ENCODE data around the gene SCN4A.

Gene SCN4A

GRCh38 chr17:64002658-64003525 is 30.2 kb upstream of the SCN4A start:
- DNase-seq (ENCODE audit: low read depth in 3 of 3, low spot score in 1 of 3) = no peak

- DNase-seq (ENCODE audit: low read depth in 3 of 3, low spot score in 1 of 3) = no peak
Observed at GRCh38 chr17:64001763-64002529, 29.2 kb upstream of the SCN4A start.

GRCh38 chr17:64001091-64001579 is 28.4 kb upstream of the SCN4A start:
- no peak for DNase-seq (ENCODE audit: low read depth in 3 of 3, low spot score in 1 of 3)

GRCh38 chr17:63999680-64000531 is 27.2 kb upstream of the SCN4A start:
- no peak for DNase-seq (ENCODE audit: low read depth in 3 of 3, low spot score in 1 of 3)

GRCh38 chr17:63998721-63999679 is 26.3 kb upstream of the SCN4A start:
- no peak for DNase-seq (ENCODE audit: low read depth in 3 of 3, low spot score in 1 of 3)

GRCh38 chr17:63998050-63998720 is 25.5 kb upstream of the SCN4A start, which contains the start of gene PRR29:
Gene PRR29, plus strand, starts transcription at chr17:63998351. Its CDS starts 14 bp downstream, at chr17:63998365.
- DNase-seq (ENCODE audit: low read depth in 3 of 3, low spot score in 1 of 3) = peak; percentile 42 to 55 (median 53)

DNA sequence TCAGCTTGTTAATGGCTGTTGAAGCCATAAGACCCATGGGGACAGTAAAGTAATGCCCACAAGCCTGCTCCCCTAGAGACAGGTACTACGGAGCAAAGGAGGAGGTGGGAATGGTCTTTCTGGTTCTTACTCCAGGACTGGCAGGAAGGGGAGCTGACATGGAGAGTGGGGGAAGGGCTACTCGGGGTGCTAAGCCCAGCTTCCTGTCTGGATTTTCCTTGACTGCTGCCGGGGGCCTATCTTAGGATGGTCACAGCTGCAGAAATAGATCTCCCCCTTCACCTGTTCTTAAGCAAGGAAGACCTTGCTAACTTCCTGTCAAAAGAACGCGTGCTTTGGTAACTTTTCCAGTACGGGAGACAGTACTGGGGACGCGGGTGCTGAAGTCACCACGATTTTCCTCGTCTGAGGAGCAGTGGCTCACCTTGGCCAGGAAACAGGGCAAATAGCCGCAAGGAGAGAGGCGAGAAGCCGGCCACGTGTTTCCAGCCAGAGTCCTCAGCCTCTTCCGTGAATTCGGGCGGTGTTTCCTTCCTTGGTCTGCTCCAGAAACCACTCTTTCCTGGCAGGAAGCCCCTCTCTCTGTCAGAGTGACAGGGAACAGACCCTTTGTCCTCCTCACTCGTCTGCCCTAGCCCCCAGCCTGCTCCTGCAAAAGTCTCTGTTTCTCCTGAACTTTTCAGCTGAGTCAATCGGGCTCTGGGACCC is 24.8 kb upstream of the SCN4A start:
- DNase-seq (ENCODE audit: low read depth in 3 of 3, low spot score in 1 of 3) = no peak

DNA sequence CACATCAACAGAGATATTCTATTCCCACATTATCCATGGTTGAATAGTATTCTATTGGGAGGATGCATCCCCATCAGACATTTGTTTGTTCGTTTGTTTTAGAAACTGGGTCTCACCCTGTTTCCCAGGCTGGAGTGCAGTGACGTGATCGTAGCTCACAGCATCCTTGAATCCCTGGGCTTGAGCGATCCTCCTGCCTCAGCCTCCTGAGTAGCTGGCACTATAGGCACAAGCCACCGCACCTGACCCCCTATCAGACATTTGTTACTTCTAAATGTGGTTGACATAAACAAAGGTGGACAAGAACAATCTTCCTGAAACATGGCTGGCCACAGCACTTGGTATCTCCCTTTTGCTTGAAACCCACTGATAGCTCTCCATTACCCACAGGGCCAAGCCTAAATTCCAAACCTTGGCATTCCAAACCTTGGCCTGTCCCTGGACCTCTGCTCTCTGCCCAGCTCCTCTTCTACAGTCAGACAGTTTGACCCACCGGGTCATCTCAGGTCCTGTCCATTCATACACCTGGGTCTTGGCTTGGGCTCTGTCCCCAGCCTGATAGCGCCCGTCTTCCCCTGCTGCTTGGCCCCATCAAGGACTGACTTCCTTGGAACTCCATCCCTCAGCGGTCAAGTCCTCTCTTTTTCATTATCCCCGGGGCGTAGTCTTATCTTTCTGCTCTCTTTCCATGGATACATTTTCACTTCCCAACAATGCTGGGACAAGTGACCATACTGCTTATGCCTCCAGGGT is 23.9 kb upstream of the SCN4A start:
- no peak for DNase-seq (ENCODE audit: low read depth in 3 of 3, low spot score in 1 of 3)

- DNase-seq (ENCODE audit: low read depth in 3 of 3, low spot score in 1 of 3) = no peak
Observed at GRCh38 chr17:63995626-63996025, 22.9 kb upstream of the SCN4A start.

- DNase-seq (ENCODE audit: low read depth in 3 of 3, low spot score in 1 of 3) = no peak
Observed at GRCh38 chr17:63993368-63993985, 20.8 kb upstream of the SCN4A start.

GRCh38 chr17:63991611-63992010 is 18.9 kb upstream of the SCN4A start:
- DNase-seq (ENCODE audit: low read depth in 3 of 3, low spot score in 1 of 3) = no peak

DNA sequence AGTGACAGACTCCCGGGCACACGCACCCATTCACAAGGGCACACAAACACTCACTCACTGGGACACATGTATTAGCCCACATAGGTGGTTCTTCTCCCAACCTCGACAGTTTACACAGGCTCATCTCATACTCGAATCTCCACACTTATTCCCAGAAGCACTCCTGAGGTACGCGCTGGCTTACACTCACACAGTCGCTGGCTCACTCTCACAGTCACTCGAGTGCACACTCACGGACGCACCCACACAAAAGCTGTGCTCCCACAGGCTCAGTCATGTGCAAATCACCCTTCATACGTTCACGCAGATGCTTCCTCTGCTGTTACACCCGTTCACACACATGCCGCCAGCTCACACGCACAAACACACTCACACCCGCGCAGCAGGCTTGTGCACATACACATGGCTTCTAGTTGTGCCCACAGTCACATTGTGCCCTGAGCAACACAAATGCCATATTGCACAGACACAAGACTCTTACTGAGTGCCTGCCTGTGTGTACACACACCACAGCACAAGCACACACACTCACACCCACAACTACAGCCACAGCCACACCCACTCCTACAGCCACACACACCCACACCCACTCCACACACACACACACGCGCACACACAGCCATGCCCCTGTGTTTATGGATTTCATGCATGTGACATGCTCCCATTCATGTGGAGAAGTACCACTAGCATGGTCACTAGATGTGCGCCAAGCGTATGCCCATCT is 17.1 kb upstream of the SCN4A start:
- DNase-seq (ENCODE audit: low read depth in 3 of 3, low spot score in 1 of 3) = no peak

DNA sequence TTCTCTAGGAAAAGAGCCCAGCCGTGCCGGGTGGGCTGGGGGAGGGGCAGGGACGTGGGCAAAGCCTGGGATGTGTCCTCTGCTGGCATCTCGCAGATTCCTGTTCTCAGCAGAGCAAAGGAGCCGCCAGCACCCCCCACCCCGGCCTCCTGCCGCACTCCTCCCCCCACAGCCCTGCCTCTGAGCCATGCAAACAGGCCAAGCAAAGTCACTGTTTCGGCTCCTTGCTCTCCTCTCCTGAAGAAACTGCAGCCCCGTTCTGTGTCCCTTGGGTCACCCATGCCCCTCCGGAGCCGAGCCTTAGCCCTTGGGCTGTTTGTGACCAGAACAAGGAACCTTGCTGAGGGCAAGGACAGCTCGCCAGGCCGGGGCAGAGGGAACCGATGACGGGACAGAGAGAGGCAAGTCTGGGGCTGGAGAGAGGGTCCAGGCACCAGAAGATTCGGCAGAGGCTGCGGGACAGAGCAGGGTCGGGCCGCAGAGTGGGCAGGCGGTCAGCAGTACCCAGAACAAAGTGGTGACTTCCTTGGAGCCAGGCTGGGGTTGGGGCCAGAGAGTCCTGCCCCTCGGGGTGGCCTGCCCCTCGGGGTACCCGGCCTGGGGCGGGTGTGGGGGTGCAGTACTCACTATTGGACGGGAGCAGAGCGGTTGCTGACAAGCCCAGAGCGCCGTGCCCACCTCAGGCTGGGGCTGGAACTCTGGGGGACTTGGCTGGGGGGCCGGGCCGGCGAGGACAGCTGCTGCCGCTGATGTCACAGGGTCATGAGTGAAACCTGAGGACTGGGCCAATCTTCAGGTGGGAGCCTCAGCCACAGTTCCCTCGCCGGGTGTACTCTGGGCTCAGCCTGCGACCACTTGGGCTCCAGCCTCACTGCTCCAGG is 16.3 kb upstream of the SCN4A start:
- DNase-seq (ENCODE audit: low read depth in 3 of 3, low spot score in 1 of 3) = no peak

DNA sequence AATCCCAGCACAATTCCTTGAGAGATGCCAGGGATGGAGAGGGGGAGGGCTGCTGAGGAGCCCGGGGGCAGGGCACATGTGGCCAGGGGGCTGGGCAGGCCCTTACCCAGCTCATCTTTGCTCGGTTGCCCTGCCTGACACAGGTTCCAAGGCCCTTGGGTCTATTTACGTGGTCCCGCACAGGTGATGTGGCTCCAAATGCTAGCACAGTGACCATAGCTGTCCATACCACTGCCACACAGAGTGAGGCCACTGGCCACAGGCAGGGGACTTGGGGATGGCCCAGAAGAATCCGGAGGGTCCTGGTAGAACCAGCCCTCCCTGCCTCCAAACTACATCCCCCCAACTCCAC is 15.4 kb upstream of the SCN4A start:
- DNase-seq (ENCODE audit: low read depth in 3 of 3, low spot score in 1 of 3) = no peak

- DNase-seq (ENCODE audit: low read depth in 3 of 3, low spot score in 1 of 3) = no peak
Observed at GRCh38 chr17:63987221-63988126, 14.8 kb upstream of the SCN4A start.
